ENCODE results near the gene SEMA3B. TPM values are rescaled to one million over a fixed set of nuclear protein-coding genes. Genes with fewer than 3 reads are reported as not detected.
"Not testable (repeated sequence)": the region's sequence is repeated elsewhere in the genome, so short reads cannot be mapped to it uniquely, and the experiment has no call there.

The SEMA3B gene
- total RNA-seq, 1 donor from 2014 or later, result 0.26 TPM

DNA sequence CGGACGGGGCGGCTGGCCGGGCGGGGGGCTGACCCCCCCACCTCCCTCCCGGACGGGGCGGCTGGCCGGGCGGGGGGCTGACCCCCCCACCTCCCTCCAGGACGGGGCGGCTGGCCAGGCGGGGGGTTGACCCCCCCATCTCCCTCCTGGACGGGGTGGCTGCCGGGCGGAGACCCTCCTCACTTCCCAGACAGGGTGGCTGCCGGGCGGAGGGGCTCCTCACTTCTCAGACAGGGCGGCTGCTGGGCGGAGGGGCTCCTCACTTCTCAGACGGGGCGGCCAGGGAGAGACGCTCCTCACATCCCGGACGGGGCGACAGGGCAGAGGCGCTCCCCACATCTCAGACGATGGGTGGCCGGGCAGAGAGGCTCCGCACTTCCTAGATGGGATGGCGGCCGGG lies 43.1 kb downstream of the SEMA3B start:
- not testable (repeated sequence) for DNase-seq (ENCODE audit: low read depth in 2 of 2)

DNA sequence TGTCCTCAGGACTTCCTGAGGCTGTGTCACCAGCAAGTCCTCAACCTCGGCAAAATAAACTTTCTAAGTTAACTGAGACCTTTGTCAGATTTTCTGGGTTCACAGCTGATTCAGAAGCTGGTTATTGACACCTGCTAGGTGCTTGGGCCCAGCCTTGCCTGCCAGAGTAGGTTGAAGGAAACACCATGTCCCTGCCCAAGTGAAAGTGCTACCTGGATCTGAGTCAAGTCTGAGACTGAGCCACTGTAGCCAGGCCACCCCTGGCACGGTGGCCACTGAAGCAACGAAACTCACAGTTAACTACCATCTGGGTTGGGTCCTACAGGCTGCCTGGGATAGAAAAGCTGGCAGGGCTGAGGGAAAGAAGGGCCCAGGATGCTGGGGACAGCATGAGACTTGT lies 45.4 kb downstream of the SEMA3B start:
- DNase-seq (ENCODE audit: low read depth in 2 of 2), result no peak

DNA sequence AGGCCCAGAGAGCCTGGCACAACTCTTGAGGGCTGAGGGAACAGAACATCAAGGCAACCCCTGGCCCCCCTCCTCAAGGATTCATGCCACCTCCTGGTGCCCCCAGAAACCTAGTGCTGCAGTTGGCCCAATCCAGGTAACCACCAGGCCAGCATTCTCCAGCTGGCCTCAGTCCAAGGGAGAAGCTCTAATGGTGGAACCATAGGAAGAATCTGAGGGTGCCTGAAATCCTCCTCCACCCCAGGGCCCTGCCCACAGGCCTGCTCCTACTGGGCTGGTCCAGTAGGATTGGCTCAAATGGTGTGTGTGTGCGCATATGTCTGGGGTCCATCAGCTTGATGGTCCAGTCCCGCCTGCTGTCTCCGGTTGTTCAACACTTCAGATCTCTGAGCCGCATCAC lies 45.9 kb downstream of the SEMA3B start:
- DNase-seq (ENCODE audit: low read depth in 2 of 2), result no peak

DNA sequence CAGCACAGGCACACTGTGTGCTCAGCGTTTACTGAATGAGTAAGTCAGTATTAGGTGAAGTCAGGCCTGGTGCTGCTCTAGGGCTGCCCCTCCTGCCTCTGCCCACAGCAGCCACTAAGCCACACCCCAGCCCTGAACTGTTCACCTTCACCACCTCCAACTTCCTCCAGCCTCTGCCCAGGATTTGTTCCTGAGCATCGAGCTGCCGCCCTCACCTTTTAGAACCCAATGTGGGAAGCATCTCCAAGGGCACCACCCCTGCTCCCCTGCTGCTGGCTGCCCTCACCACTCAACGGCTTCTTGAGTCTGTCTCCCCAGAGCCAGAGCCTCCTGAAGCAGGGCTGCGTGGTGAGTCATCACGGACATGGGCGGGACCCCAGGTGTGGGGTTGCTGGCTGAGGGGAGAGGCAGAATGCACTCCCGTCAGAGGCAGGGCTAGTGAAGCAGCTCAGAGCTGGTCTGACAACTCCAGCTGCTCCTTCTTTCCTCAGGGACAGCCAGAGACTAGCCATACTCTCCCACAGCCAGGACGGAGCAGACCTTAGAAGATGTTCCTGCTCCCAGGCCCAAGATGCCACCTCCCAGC lies 47.8 kb downstream of the SEMA3B start:
- peak in 1 of 2 donors; percentile 62 for DNase-seq (ENCODE audit: low read depth in 2 of 2)

DNA sequence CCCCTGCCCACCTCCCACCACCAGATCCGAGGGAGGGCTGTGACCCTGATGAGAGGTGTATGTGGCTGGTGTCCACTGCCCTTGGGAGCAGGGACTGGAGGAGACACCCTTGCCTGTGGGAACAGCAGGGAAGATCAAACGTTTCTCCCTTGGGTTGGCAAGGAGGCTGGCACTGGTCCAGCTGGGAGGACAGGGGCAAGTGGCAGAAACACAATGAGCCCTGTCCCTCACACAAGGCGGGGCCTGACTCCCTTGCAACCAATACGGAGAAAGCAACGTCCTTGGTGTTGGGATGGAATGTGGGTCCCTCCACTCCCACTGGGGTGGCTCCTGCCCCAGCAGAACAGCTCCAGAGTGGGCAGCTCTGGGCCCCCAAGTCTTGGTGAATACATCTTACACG lies 48.4 kb downstream of the SEMA3B start:
- no peak for DNase-seq (ENCODE audit: low read depth in 2 of 2)

DNA sequence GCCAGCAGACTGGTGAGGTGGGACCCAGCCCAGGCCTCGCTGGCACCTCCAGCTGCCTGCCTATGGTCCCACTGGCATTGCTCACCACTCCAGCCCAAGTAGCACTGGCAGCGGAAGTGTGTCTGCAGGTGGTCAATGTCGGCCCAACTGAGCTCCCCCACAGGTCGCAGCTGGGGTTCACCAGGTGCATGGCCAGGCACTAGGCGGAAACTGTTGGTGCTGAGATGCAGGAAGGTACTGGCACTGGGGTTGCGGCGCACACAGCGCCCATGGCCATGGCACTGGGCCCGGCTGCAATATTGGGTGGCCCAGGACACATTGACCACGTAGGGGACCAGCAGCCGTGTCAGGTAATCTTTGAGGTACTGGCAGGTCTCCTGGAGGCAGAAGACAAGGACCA lies 49.2 kb downstream of the SEMA3B start:
- DNase-seq (ENCODE audit: low read depth in 2 of 2), result no peak

DNA sequence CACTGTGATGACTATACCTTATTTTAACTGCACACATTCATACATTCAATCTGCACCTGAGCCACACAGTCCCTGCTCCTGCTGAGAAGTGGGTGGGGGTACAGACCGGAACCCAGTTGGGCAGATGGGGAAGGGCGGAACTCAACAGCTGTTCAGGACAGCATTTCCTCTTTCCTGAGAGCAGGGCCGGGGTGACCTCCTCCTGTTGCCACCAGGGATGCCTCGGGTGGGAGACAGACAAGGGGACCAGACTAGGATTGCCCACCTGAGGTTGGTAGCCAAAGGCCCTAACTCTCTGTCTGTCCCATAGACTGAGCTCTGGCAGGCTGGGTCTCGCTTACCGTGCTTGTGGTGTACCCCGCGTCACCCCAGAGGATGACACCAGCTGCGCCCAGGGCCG lies 49.7 kb downstream of the SEMA3B start:
- DNase-seq (ENCODE audit: low read depth in 2 of 2), result no peak

DNA sequence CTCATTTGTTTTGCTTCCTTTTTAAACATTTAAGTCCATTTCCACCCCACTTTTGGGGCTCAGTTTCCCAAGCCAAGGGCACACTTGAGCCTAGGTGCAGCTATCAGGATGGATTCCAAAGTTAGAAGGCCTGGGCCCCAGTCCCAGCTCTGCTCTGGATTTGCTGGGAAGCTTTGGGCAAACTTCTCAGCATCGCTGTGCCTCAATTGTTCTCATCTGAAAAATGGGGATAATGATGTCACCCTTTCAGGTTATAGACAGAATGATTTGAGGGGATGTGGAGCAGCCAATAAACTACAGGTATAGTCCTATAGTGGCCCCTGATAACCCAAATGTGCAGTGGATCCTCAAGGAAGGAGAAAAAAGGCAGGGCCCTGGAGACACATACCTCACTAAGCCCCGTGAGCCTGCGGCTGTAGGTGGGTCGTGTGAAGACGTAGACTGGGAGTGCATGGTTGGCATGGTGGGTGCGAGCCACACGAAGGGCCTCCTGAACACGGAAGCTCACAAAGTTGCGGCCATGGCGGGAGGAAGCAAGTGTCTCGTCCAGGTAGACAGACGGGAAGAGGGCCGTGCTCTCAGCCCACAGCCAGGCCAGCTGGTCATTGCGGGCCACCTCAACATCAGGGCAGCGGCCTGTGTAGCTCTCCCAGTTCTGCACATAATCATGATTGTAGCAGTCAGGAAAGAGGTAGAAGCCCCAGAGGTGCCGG lies 50.4 kb downstream of the SEMA3B start:
- DNase-seq (ENCODE audit: low read depth in 2 of 2), result no peak

DNA sequence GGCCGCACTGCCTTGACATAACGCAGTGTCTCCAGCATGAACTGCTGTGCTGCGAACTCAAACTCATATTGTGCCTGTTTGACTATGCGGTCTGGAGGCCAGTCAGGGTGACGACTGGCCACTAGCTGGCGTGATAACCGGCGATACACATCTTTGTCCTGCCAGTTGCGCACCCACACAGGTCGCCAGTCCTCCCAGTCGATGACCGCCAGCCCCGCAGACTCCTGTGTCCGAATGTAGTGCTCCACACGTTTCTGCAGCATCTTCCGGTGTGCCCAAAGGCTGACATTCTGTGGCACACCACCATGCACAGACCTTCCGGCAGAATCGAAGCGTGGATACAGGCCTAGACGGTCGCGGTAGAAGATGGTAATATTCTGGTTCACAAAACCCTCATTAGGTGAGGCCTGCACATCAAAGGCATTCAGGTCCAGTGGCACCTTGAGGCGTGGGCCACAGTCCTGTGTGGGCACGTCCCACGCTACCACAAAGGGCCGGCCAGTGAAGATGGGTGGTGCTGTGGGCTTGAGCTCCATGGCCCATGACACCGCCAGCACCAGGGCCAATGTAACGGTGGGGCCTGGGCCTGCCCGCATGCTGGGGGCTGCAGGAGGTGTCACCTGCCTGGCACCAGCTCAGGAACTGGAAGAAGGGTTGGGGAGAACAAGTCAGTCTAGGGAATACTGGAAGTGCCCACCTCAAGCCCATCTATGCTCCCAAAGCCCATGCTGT lies 51.1 kb downstream of the SEMA3B start:
- DNase-seq (ENCODE audit: low read depth in 2 of 2), result peak in 1 of 2 donors; percentile 60

DNA sequence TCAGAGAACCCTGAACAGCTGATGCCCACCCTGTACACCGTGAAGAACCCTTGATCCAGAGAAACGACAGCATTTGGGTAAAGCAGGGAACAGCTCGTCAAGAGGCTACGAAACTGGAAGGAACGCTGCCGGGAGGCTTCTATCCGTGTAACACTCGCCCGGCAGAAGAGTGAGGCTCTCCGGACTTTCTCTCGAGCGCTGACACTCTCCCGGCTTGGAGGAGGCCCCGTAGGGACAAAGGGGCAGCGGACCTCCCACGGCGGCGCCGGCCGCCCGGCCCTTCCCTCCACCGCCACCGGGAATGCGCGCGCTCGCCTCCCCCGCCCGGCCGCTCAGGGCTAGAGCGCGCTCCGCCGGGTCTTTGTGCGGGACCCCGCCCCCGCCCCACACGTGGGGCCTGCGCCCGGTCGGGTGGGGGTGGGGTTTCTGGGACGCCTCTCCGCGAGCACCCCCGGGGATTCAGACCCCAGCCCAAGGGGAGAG lies 51.9 kb downstream of the SEMA3B start:
- peak in 1 of 2 donors; percentile 76 for DNase-seq (ENCODE audit: low read depth in 2 of 2)

DNA sequence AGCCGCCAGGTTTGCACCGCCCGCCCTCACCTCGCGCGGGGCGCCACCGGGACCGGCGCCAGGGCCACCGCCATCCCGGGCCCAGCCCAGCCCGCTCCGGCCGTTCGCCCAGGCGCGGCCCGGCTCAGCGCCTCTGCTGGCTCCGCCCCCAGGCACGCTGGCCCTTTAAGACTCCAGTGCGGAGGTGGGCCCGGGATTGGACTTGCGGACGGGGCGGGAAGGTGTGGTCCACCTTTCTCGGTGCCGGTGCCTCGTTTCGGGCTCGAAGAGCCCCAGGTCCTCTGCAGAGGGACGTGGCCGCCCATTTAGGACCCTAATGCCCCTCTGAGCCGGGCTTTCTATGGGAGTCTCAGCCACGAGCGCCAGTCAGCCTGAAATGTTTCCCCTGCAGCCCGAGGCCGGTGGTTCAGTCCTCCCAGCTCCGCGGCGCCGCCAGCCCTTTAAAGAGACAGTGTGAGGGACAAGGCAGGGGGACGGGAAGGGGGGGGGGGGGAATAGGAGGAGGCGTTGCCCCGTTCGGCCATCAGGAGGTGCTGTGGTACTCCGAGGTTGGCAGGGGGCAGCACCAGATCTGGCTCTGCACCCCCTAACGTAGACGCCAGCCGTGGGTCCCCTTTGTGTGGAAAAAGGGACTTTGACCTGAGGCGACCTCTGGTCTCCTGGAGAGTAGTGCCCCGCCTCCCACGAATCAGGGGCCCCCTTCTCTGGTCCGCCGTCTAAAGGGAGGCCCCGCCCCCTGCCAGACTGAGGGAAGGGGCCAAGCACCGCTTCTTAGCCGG lies 52.6 kb downstream of the SEMA3B start:
- peak; percentile 70 to 91 for DNase-seq (ENCODE audit: low read depth in 2 of 2)

DNA sequence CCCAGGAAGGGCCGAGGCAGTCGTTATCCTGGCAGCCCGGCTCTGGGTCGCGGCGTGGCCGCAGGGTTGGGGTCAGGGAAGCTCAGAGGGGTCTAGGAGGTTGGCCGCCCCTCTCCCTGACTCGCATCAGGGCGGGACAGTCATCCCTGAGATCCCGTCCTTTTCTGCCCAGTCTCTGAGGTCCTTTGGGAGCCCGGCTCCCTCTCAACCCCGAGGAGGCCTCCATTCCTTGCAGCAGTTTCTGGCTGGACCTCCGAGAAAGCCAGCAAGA lies 53.1 kb downstream of the SEMA3B start:
- DNase-seq (ENCODE audit: low read depth in 2 of 2), result no peak

DNA sequence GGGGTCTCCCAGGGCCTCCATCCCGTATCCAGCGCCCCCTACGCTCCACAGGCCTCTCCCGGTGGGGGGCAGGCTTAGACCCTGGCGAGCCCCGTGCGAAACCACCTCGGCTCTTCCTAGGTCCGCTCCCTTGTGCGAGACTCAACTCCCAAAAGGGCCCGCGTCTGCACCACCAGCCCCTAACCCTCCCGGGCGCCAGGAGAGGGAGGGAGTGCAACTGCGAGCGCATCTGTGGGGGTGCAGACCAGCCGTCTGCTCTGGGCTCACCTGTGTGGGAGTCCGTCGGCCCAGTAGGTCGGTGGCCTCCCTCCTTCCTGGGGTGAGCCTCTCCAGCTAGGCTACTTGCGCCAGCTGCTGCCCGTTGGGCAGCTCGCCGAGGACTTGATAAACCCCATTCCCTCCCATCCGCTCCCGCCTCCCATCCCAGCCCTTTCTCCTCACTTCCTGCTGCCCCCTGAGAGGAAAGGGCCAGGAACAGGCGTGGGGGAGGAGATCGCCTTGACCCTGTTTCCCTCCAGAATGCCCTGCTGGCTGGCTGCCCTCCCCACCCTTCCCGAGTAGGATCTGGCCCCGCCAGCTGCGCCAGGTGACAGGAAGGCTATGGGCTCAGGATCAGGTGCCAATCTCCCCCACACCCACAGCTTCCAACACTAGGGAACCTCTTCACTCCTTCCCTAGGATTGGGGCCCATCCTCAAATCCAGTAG lies 53.6 kb downstream of the SEMA3B start, which contains the start of gene HYAL2:
TSS of gene HYAL2 (minus strand) at position 360 of the 706 bp plus-strand sequence. CDS start 2,256 bp downstream, outside the sequence.
- DNase-seq (ENCODE audit: low read depth in 2 of 2), result peak; percentile 85 to 86

DNA sequence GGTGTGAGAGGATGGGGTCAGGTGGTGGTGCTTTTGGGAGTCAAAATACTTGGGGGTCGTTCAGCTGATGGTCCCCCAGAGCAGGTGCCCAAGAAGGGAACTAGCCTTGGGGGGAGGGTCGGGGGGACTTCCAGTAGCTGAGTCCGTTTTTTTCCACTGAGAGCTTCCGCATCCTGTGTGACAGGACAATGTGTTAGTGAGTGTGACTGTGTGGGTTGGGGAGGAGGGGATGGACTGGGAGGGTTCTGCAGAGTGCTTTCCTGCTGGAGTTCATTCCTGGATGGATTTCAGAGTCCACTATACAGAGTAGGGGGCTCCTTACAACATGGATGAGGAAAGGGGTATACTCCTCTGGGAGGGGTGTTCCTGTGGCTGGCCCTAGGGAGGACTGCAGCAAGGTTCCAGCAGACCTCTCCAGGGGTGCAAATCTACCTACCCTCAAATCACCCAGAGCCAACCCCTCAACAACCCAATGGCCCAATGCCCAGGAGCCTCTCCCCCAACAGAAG lies 54.2 kb downstream of the SEMA3B start:
- peak; percentile 90 to 98 for DNase-seq (ENCODE audit: low read depth in 2 of 2)

DNA sequence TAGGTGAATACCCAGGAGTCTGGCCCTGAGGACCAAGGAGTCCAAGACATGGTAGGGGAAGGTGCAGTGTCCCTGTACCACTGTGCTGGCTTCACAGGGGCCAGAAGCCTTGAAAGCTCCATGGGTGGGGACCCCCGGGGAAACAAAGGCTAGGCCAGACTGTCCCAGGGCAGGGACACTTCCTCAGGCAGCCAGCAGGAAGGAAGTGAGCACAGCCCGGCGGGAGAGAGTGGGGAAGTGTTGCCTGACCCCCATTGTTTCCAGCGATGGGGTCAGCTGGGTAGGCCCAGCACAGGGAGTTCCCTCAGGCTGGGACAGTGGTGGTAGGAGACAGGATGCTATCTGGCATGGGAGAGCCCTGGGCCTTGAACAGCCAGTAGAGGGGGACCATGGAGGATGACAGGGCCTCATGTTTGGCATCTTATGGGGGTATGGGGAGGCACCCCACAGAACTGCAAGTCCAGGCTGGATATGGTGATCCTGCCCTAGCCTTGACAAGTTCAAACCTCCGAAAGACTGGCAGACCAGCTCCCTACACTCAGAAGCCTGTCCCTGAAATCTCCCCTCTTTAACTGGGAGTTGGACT lies 54.8 kb downstream of the SEMA3B start:
- peak; percentile 95 to 96 for DNase-seq (ENCODE audit: low read depth in 2 of 2)

DNA sequence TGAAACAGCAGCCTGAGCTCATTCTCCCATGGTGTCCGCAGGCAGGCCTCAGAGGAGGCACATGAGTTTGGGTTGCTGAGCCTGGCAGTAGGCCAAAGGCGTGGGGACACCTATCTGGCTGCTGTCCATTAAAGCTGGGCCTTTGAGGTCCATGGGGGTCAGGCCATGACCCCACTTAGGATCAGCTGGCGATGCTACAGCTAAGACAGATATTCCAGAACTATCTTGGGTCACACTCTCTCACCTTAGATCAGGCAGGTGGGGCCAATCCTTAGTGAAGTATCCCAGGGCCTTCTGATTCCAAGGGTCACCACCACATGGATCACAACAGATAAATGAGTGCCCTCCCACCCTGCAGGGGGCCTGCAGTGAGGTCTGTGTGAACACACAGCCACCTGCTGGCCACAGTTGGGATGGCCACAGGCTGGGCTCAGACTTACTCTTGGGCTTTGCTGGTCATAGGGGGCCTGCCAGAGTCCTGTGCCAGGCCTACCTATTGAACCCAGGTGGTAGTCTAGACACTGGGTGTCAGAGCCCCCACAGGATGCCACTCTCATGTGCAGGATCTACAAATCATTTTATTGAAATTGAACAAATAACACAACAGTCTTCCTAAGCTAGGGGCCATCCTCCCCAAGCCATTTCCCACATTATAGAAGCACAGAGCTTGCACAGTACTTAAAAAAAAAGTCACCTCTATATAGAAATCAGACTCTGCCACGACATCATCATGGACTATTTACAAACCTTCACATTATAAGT lies 55.6 kb downstream of the SEMA3B start:
- DNase-seq (ENCODE audit: low read depth in 2 of 2), result peak; percentile 83 to 87

DNA sequence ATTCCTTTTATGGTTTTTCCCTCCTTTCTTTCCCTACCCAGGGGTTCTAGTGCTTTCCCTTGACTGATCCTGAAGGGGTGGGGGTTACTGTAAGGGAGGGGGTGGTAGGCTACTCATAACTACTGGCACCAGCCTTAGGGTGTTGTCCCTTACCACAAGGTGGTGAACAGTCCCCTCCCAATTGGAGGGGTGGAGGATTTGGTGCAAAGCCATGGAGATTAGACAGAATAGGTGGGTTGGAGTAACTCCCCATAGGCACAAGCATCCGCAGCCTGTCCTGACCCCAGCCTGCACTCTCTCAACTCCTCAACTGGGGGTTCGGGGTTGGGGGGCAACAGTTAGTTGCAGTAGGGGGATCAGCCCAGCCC lies 56.1 kb downstream of the SEMA3B start:
- DNase-seq (ENCODE audit: low read depth in 2 of 2), result no peak

DNA sequence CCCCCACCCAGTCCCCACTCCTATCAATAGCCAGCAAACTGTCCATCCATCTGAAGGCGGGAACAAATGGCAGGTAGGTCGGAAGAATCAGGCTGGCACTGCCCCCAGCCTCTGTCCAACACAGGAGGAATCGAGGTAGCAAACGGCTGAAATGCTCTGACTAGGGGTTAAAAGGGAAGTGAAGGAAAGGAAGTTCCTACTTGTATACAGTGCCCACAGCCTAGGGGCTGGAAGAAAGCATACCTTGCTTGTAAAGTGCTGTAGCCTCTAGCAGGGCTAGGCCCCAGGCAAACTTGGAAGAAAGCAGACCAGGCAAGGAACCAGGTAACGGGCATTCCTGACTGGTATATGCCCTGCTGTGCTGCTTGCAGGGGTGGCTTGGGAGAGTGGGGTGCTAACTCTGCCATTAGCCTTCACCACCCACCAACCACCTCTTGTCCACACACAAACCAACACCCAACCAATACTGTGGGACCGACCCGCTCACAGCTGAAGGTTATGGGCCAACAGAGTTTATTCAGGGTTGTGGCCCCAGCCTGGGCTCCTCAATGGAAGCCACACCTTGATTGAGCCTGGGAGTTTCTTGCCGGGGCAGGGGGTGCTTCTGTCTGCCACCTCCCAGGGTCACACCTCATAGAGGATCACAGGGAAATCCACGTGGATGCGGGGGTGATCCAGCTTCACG lies 56.7 kb downstream of the SEMA3B start:
- no peak for DNase-seq (ENCODE audit: low read depth in 2 of 2)

DNA sequence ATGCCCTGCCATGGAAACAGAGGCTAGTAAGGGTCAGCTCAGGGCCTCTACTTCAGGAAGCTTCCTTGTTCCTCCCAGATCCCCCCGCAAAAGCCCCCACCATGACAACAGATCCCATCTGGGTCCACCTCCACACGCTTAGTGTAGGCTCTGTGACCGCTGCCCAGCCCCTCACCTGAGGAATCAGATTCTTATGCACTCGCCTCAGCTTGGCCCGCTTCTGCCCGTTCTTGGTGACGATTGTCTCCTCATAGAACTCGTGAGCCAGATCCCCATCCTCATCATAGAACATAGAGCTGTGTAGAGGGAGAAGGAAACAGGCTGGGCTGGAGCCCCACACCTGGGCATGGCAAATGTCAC lies 57.2 kb downstream of the SEMA3B start:
- DNase-seq (ENCODE audit: low read depth in 2 of 2), result no peak
